Measurements from ENCODE around the gene ABLIM3.

The ABLIM3 gene

DNA sequence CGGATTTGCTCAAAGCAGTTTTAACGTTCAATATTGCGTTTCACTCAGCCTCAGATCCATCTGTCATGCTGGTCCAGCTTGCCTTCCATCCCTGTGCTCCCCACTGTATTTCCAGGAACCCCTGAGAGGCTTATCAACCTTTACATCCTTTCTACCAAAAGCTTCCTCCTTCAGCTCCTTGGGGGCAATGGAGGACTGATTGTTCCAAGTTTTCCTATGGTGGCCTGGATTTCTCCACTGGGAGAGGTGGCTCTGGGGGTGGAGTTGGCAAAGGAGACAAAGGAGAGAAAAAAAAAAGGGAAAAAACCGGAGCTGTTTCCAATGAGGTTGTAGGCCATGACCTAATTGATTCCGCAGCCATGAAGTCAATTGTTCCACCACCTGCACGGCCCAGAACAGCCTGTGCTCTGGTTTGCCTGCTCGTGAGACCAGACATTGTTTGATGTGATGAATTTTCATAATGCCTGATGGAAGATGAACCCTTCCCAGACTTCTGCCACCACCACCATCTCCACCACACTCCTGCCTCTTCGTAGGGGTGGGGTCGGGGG lies 54.1 kb downstream of the ABLIM3 start:
- no peak for DNase-seq

DNA sequence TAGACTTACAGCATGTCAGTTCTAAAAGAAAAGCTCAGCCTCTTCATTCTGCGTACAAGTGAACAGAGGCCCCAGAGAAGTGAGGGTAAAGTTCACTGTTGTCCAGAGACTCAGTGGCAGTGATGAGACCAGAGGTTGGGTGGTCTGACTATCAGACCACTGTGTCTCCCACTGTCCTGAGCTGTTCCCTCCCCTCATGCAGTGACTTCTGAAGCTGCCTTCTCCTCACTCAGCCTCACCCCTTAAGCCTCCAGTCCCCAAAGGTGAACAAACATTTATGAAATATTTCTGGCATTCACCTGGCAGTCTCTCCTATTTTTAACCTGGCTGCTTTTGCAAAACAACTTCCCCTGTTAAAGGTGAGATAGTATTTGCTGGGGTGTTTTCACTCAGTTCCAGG lies 54.7 kb downstream of the ABLIM3 start:
- DNase-seq, result no peak

DNA sequence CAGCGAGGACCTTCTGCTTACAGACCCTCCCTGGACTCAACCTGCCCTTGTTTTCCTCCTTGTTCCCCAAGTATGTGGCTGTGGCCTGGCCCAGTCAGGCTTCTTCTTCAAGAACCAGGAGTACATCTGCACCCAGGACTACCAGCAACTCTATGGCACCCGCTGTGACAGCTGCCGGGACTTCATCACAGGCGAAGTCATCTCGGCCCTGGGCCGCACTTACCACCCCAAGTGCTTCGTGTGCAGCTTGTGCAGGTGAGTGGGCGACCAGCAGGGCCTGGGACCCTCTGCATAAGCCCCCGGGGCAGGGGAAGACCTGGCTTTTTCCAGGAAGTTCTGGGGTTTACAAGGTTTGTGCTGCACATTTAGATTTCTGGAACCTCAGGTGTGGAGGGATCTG lies 56.9 kb downstream of the ABLIM3 start:
- no peak for DNase-seq

DNA sequence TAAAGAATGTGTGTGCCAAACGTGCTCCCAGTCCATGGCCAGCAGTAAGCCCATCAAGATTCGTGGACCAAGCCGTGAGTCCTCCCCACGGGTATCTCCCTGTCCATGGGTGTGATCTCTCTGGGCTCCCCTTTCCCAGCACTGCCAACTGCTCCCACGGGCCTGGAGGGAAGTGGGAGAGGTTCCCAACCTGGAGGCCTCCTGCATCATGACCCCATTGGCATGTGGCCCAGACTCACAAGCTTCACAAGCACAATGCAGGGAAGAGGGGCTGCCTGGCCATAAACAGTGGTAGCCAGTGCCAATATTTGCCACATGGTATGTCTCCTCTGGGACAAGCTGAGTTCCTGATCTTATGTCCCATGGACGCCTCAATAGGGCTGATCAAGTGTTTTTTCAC lies 59.1 kb downstream of the ABLIM3 start:
- DNase-seq, result no peak

- no peak for DNase-seq
Measured at GRCh38 chr5:149201121-149201637, 59.9 kb downstream of the ABLIM3 start.

- DNase-seq, result no peak
Measured at GRCh38 chr5:149202910-149203451, 61.7 kb downstream of the ABLIM3 start.

GRCh38 chr5:149203921-149204441 lies 62.7 kb downstream of the ABLIM3 start:
- DNase-seq, result no peak

- no peak for DNase-seq
Measured at GRCh38 chr5:149205625-149206523, 64.6 kb downstream of the ABLIM3 start.

DNA sequence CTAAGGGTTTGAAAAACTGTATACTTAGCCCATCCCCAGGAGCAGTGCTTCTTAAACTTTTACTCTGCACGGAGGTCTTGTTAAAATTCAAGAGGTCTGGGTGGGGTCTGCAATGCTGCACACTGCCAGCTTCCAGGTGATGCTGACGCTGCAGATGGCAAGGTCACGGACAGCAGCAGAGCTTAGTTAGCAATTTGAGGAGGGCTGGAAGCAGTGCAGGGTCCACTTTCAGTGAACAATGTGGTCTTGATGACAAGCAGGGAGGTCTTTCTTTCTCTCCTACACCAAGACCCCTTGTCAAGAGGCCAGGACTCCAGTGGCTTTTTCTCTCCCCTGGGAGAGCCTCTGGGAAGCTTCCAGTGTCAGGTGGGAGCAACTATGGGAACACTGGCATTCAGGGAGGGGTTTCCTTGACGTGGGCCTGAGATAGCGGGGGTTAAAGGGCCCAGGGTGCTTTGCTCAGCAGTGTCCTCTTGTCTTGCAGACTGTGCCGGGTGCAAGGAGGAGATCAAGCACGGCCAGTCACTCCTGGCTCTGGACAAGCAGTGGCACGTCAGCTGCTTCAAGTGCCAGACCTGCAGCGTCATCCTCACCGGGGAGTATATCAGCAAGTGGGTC lies 65.3 kb downstream of the ABLIM3 start:
- DNase-seq, result no peak

- DNase-seq, result no peak
Measured at GRCh38 chr5:149207831-149208230, 66.5 kb downstream of the ABLIM3 start.

- DNase-seq, result no peak
Measured at GRCh38 chr5:149210225-149210624, 68.9 kb downstream of the ABLIM3 start.

DNA sequence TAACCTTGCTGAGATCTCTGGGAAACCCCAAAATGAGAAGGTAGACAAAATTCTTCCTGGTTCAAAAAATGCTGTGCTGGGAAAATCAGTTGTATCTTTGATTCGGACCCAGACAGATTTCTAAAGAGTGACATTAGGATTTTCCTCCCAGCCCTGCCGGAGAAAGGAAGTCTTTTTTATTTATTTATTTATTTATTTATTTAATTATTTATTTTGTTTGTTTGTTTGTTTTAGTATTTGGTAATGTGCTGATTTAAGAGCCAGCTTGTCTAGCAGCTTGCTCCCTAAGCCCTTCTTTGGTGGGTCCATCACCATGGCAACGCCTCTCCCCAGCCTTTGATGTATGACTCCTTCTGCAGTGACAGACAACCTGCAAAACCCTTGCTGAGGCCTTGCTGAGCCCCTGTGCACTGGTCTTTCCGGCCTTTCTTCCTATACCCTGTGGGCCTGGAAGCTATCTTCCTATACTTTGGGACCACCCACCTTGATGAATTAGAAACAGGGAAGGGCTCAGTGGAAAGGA lies 69.7 kb downstream of the ABLIM3 start:
- DNase-seq, result no peak

- no peak for DNase-seq
Measured at GRCh38 chr5:149211566-149211965, 70.3 kb downstream of the ABLIM3 start.

DNA sequence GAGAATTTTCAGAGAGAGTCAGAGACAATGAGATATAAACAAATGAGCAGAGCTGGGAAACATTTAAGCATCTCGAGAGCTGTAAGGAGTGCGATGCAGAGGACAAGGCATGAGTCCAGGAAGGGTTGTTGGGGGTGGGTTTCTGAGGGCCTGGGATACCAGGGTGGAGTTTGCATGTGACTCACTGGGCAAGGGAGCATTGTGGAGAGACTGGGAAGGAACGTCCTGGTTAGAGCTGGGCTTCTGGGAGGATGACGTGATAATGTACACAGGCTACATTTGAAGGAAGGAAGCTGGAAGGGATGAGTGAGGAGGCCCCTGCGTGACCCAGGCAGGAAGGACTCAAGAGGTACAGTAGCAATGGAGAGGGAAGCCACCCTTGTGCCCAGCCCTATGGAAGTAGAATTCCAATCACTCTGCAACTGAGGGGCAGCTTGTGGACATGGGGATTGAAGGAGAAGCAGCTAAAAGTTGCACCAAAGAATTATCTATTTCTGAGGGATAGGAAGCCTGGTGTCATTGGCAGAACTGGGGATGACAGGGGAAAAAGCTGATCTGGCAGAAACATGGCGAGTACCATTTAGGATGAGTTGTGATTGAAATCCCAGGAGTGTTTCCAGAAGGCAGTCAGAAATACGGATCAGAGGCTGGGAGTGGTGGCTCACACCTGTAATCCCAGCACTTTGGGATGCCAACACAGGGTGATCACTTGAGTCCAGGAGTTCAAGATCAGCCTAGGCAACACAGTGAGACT lies 71.1 kb downstream of the ABLIM3 start:
- DNase-seq, result no peak

DNA sequence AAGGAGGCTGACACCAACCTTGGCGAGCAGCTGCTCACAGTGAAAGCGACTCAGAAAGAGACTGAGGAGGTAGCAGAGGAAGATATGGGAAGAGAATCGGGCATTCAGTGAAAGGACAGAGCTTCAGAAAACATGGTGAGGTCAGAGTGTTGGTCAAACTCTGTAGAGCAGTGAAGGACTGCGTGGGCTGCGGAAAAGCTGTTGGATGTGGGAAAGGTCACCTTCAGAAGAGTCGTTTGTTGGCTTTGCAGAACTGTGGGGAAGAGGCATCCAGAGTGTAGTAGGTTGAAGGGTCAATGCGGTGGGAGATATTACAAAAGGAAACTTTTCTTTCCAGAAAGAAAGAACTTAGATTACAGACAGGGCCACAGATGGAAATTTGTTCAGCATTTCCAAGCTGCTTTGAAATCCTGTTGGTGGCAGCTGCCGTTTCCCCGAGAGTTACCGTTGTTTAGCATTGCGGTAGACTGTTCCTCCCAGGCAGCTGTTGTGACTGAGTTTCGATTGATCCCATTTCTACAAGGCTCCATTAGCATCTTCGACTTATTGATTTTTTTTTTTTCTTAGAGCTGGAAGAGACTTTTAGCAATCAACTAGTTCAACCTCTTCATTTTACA lies 72.1 kb downstream of the ABLIM3 start:
- DNase-seq, result no peak

DNA sequence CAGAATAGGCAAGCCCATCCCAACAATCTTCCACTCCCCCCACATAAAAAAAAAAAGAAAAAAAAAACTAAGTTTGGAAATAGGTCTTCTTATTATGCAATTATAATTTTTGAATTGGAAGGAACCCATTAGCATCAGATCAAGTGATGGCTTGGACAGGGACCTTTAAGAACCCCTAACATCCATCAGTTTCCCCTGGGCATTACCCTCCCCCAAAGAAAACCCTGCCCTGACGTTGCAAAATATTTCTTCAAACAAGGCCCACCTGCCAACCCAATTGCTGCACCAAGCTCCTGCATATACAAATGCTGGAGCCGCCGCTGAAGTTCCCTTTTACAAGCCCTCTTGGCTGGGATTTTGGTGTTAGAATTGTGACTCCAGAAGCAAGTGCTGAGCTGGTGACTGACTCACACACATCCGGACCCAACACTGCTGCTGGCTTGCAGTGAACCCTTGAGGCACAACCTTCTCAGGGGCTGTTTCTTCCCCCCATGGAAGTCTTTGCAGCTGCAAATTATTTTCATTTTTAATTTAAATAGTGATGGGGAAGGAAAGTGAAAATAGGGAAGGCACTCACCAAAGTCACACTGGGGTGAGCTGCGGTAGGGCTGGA lies 74.3 kb downstream of the ABLIM3 start:
- DNase-seq, result no peak

DNA sequence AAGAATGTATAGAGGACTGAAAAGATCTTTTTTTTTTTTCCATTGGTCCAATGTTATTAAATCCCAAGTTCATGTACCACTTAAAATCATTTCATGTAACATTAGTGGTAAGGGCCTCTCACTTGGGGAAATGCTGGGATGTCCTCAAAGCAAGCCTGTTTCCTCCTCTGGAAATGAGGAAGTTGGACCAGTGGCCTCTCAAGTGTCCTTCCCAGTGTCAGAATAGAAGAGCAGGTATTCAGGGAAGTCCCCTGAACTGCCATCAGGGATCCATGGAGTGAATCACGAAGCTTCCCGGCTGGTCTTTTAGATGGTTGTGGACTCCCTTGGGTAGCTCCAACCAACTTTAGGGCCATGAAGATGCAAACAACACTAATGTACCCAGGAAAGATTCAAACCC lies 75.2 kb downstream of the ABLIM3 start:
- no peak for DNase-seq

DNA sequence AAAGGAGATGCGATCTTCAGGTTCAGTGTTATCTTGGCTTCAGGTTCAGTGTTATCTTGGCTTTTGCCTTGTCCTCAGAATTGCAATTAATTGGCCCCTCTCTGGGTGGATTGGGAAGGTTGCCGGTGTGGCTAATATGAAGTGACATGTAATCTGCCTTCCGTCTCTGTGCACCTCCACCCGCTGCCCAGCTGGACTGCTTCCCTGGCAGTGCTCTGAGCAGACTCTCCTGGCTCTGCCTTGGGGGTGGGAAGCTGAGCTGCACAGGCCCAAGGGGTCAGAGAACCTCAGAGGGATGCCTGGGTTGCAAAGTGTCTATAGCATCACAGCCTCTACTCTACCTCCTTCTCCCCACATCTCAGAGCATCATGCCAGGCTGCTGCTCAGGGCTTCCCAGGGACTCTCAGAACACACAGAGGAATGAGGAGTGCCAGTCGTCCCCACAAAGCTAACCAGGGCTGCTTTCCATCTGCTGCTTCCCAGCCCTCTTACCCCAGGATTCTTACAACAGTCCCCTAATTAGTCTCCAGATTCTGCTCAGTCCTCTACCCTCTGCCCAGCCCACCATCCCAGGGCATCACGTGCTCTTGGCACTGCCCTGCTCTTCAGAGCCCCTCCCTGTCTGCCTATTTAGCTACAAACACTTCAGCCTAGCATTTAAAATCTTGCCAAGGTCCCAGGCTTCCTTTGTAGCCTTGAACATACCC lies 76.0 kb downstream of the ABLIM3 start:
- DNase-seq, result no peak

DNA sequence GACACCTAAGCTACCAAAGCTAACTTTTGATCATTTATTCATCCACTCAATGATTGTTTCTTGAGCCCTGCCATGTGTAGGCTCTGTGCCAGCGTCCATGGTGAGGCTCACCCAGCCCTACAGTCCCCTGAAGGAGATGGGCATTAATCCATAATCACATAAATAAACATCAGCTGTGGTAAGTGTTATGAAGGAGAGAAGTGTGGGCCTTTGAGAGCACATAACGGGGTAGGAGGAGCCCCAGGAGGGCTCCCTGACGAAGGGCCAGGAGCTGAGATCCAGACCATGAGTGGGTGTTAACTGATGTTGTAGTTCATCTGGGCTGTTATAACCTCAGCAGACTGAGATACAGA lies 76.5 kb downstream of the ABLIM3 start:
- DNase-seq, result no peak

GRCh38 chr5:149219584-149219983 lies 78.3 kb downstream of the ABLIM3 start:
- no peak for DNase-seq

GRCh38 chr5:149220750-149221149 lies 79.5 kb downstream of the ABLIM3 start:
- no peak for DNase-seq

All from NCI-H1694 (cell line).